Measurements from ENCODE around the gene RAB4A.
"Not testable (repeated sequence)": the region's sequence is repeated elsewhere in the genome, so short reads cannot be mapped to it uniquely, and the experiment has no call there.

Gene RAB4A

DNA sequence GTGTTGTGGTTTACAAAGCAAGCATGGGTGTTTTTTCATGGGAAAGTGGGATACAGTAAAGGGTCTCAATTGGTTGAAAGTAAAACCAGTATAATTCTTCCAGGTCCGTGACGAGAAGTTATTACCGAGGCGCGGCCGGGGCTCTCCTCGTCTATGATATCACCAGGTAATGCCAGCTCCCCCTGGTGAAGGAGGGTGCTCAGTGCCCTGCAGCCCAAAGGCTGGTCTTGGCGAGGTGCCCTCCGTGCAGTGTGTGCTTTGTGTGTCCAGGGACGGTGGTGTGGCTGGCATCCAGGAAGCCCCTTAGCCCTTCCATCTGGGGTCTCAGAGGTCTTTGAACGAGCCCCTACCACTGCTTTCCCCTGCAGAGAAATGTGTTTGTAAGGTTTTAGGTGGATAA lies 24.8 kb downstream of the RAB4A start:
- DNase-seq (ENCODE audit: insufficient read length, low spot score): no peak
- FAIRE-seq: no peak

DNA sequence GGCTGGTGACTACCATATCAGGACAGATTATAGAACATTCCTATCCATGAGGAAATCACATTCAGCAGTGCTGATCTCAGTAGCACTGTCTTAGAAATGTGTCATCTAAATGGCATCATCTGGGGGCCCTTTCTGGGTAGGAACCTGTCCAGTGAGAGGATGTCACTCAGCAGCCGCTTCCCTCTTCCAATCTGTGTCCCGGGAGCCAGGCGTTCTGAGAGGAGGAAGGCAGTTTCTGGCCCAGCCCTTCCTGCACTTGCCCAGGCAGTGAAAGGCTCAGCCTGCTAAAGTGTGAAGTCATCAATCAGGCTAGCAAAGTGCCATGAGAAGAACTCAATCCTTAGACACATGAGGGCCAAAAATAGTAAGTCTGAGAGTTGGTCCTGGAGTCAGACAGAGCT lies 25.6 kb downstream of the RAB4A start:
- peak; percentile 14 for DNase-seq (ENCODE audit: insufficient read length, low spot score)
- FAIRE-seq: peak; percentile 69

DNA sequence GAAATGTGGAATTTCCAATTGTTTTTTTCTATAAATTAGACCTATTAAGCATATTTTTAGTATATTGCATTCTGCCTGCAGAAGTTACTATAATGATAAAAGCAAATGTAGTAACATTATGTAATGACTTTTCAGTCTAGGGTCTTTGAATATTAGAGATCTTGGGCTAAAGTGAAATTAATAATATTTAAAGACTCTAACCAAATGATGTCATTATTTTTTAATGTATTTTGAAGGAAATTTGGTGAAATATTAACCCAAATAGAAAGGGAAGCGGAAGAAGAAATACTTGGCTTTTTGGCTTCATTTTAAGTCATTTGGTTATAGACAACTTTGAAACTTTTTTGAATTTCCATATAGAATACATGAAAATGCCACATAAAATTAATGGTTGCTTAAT lies 26.8 kb downstream of the RAB4A start:
- FAIRE-seq (no peak), DNase-seq (ENCODE audit: insufficient read length, low spot score) (no peak)

- no peak for DNase-seq (ENCODE audit: insufficient read length, low spot score)
- FAIRE-seq: no peak
Observed at GRCh38 chr1:229298420-229298819, 27.5 kb downstream of the RAB4A start.

DNA sequence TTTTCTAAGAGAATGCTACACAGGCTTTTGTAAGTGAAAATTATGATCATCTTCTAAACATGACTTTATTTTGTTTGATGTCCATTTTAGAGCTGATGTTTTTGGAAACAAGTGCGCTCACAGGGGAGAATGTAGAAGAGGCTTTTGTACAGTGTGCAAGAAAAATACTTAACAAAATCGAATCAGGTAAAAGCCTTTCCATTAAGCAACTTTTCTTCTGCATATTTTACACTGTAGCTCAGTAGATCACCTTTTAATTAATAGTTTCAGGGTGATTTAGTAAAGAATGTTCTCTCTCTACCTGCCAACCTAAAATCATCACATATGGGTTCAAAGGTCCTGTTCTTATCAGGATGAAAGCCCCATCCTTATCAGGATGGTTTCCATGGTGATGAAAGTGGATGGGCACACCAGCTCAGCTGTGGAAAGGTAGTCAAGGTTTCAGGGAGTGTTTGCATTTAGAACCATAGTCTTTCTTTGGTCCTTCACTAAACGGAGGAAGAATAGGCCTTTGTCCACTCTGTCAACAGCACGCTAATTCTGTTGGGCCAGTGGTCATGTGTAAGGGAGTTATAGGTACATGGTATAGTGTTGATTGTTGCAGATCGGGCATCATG lies 28.1 kb downstream of the RAB4A start:
- FAIRE-seq (no peak), DNase-seq (ENCODE audit: insufficient read length, low spot score) (no peak)

DNA sequence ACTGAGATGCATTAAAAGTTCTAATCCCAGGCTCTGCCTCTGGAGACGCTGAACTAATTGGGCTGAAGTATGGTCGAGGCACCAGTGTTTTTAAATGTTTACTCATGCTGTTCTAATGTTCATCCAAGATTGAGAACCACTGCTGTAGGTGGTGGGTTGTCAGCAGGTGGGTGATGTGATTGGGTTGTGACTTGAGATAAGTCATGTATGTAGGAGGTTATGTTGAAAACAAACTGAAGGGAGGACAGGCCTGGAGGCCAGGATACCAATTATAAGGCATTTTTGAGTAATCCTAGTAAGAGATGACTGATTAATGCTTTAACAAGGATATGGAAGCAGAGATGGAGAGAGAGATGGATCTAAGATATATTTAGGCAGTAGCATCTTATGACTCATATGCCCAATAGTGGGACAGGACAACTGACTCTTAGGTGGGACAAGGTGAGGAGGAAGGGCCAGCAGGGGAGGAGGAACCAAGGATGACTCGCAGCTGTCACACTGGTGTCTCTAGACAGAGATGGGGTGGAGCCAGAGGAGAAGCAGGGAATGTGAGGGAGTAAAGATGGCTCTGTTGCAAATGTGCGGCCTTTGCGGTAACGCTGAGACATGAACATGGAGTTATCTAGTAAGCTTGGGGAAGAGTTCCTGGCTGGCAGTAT lies 29.3 kb downstream of the RAB4A start:
- DNase-seq (ENCODE audit: insufficient read length, low spot score): no peak

GRCh38 chr1:229302740-229303139 lies 31.8 kb downstream of the RAB4A start:
- FAIRE-seq: no peak
- no peak for DNase-seq (ENCODE audit: insufficient read length, low spot score)

More for the DNA sequence above, 29.3 kb downstream of the RAB4A start:
- FAIRE-seq: peak; percentile 52

DNA sequence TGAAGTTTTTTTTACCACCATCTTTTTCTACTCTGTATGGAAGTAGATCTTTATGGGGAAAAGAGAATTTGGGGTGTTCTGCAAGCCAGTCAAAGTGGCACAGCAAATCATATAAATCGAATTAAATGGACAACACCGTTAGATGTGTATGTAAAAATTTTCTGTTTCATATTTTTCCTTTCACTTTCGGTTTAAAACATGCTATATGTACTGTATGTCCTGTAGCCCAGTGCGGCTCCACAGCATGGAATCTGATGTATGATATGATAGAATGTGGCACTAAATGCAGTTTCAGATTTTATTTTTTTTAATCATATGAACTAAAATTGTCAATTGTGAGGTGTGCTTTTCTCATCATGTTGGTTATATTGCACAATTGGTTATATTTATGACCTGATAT lies 32.9 kb downstream of the RAB4A start:
- no peak for FAIRE-seq
- DNase-seq (ENCODE audit: insufficient read length, low spot score): no peak

GRCh38 chr1:229305392-229305791 lies 34.5 kb downstream of the RAB4A start:
- DNase-seq (ENCODE audit: insufficient read length, low spot score): no peak
- no peak for FAIRE-seq

DNA sequence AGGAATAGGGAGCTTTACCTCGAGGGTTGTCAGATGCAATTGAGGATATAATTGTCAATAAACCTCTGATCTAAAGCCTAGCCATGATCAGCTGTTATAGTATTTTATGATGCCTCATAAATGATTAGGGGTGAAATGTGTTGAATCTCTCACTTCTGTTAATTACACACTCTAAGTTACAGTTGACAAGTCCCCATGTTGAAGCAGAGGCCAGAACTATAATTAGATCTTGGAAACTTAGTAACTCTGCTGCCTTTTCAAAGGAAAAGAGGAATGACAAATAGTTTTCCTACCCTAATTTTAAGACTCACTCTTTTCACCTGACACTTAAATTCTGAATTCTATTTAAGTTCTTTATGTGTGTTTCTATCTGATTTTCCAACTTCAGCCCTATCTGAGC lies 38.2 kb downstream of the RAB4A start:
- no peak for DNase-seq (ENCODE audit: insufficient read length, low spot score)
- FAIRE-seq: no peak

DNA sequence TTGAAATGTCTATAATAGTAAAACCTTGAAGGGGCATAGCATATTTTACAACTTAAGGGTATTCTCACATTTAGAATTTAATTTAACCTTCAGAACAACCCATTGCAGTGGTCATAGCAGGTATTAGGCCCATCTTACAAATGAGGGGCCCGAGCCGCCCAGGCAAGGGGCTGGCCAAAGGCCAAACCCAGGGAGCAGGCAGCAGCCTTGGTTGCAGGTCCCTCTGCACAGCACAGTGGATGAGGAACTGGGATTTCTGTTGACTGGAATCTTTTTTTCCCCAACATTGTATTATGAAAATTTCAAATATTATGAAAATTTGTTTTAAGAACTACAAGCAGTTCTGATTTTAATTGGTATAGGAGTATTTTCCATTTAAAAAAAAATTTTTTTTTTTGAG lies 38.8 kb downstream of the RAB4A start:
- FAIRE-seq: no peak

DNA sequence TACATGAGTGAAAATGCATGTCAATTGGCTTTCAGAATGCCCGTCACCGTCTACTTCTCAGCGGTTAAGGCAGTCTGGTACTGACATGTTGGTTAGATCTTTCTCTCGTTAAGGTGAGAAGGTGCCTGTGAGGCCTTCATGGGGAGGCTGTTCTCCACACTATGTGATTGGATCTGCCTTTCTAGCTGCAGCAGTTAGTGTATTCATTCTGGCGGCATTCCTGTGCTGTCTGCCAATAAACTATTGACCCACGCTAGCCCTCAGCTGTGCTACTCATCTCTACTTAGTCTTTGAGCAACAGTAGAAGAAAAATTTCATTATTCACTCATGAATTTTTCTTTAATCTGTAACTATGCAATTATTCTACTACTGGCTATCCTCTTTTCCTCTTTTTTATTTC lies 39.9 kb downstream of the RAB4A start:
- no peak for DNase-seq (ENCODE audit: insufficient read length, low spot score)
- no peak for FAIRE-seq

More for the DNA sequence above, 38.8 kb downstream of the RAB4A start:
- DNase-seq (ENCODE audit: insufficient read length, low spot score): no peak

DNA sequence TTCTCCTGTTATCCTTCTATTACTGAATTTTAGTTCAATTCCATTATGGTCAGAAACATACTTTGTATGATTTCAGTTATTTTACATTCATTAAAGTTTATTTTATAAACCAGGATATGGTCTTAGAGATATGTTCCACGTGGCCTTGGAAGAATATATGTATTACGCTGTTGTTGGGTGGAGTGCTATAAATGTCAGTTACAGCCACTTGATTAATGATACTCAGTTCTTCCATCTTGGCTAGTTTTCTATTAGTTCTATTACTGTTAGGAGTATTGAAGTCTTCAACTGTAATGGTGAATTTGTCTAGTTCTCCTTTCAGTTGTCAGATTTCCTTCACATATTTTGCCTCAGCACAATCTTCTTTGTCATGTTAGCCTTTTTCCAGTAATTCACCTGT lies 45.3 kb downstream of the RAB4A start:
- FAIRE-seq (no peak), DNase-seq (ENCODE audit: insufficient read length, low spot score) (no peak)

GRCh38 chr1:229318056-229318455 lies 47.1 kb downstream of the RAB4A start:
- DNase-seq (ENCODE audit: insufficient read length, low spot score): peak; percentile 61
- FAIRE-seq: no peak

DNA sequence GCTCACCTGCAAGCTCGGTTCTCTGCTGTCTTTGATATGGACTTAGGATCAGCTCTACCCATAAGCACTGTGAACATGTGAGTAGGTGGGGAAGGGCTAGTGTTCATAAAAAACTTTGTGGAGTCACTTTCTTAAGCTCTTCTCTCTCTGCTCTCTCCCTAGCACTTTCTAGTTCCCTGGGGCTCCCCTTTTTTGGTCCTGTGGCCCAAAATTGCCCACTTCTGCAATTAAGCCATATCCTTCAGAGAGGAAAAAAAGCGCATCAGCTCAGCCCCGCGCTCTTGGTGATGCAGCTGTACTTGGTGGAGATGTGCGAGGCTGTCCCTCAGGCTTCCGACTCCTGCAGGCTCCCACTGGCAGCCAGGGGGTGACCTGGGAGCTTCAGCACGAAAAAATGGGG lies 48.6 kb downstream of the RAB4A start:
- no peak for DNase-seq (ENCODE audit: insufficient read length, low spot score)
- no peak for FAIRE-seq

GRCh38 chr1:229323201-229323600 lies 52.3 kb downstream of the RAB4A start:
- DNase-seq (ENCODE audit: insufficient read length, low spot score): no peak
- FAIRE-seq: no peak

DNA sequence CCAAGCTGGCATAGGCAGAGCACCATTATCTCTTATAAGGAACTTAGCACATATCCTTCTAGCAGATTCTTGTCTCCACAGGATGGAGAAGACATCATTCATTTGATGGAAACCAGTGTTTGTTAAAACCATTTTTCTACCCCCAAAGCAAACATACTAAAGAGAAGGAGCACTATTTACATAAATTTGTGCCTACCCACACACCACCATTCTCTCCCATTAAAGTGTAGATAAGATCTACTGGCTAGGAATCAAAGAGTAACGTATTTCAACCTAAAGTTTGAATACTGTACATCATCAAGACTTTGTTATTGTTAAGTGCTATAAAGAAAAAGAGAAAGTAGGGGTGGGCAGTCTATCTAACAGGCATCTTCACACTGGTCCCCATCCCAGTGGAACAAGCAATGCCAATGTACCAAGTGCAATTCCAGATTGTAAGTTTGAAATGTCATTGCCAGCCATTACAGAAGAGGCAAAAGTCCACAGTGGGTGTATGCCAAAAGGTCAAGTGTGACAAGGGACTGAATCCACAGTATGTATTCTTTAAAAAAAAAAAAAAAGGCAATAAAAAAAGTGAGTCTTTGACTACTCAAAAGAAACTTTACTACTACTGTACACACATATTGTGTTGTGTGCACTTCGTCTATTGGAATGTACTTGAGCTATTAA lies 53.1 kb downstream of the RAB4A start:
- FAIRE-seq (no peak), DNase-seq (ENCODE audit: insufficient read length, low spot score) (no peak)

- FAIRE-seq (no peak), DNase-seq (ENCODE audit: insufficient read length, low spot score) (no peak)
Observed at GRCh38 chr1:229325401-229325800, 54.5 kb downstream of the RAB4A start.

GRCh38 chr1:229325853-229326487 lies 55.1 kb downstream of the RAB4A start:
- no peak for FAIRE-seq
- DNase-seq (ENCODE audit: insufficient read length, low spot score): no peak

GRCh38 chr1:229326601-229327000 lies 55.7 kb downstream of the RAB4A start:
- FAIRE-seq (no peak), DNase-seq (ENCODE audit: insufficient read length, low spot score) (no peak)

DNA sequence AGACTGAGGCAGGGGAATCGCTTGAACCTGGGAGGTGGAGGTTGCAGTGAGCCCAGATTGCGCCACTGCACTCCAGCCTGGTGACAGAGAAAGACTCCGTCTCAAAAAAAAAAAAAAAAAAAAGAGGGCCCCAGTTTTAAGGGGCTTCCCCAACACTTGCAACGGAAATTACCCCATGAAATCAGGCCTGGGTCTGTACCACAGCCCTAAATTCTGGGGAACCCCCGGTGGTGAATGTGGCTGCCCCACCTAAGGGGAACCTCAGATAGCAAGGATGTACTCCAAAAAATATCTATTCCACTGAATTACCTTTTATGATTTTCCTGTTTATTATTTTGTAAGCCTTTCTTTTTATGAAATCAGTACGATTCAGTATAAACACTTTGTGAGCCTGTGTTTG lies 56.9 kb downstream of the RAB4A start:
- not testable (repeated sequence) for DNase-seq (ENCODE audit: insufficient read length, low spot score); FAIRE-seq

Measured in HTR-8/SVneo (cell line).